CD4-positive, alpha-beta T cell treated with Interleukin-15 for 1 hour (primary cell): Measurements from ENCODE around the gene RFX7.

Experiments
- DNase-seq: peaks from one replicate; pipeline ENCODE4 v3.0.0-alpha.2; 2020

RFX7 gene

DNA sequence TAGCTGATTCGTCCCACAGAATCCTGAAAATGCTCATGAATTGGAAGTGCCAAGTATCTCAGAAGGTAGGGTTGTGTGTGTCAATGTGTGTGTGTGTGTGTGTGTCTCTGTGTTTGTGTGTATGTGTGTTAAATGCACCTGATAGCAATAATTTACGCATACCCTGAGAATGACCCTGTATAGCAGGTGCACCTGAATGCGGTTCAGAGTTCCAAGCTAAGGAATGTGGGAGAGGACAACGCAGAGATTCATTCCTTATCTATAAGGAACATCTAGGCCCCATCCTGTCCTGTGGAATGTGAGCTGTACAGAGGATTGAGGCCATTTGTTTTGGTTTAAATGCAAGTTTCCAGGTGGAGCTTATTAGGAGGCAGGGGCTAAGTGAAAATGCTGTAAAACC, 201.2 kb downstream of the RFX7 start:
- DNase-seq, result no peak

DNA sequence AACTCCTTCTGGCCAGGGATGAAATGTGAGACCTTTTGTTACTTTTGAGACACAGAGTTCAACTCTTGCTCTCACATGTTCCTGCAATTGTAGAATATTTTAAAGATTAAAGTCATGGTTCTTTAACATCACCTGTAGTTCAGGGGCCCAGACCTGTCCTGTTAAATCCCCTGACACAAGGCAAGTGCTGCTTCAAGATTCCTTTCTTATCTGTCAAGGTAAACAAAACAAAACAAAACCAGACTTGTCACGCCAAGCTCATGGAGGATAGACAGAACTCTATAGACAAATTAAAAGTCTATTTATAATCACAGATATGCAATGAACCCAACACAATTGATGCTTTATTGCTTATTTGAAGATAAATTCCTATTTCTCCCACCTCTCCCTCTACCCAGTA, 201.6 kb downstream of the RFX7 start:
- DNase-seq, result no peak

DNA sequence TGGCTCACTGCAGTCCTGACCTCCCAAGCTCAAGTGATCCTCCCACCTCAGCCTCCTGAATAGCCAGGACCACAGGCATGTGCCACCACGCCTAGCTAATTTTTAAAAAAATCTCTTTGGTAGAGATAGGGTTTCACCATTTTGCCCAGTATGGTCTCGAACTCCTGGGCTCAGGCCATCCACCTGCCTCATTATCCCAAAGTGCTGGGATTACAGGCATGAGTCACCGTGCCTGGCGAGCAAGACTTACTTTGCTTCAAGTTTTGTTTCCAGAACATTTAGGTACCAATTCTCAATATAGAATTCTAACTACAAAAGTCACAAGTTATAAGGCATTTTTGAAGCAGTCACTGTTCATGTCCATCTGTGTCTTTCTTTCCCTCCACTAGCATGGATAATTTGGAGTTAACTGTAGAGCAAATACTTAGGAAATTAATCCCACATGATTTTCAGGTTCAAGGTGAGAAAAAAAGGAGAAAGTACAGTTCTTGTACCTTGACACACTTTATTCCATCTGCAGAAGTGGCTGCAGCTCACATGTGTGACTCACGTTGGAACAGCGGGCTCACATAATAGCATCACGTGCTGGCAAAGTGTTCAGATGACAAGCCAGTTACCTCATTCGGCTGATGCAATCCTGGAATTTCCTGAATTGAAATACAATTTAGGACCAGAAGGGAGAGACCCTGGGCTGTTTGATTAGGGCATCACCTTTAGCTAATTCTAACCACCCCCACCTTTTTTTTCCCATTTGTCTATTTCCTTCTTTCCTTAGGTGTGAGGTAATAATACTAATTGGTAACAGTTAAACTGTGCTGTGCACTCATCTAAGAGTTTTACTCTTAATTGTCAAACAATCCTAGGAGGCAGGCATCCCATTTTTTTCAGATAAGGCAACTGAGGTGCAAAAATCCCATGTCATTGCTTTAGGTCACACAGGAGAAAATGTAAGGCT, 203.3 kb downstream of the RFX7 start:
- DNase-seq, result no peak

DNA sequence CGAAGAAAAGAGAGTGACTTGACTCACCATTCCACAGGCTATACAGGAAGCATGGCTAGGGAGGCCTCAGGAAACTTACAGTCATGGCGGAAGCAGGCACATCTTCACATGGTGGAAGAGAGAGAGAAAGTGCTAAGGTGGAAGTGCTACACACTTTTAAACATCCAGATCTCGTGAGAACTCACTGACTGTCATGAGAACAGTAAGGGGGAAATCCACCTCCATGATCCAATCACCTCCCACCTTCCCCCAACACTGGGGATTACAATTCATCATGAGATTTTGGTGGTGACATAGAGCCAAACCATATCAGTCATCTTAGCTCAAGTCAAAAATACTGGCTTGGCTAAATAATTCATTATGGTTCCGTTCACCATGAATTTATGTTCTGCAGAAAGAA, 205.0 kb downstream of the RFX7 start:
- no peak for DNase-seq

DNA sequence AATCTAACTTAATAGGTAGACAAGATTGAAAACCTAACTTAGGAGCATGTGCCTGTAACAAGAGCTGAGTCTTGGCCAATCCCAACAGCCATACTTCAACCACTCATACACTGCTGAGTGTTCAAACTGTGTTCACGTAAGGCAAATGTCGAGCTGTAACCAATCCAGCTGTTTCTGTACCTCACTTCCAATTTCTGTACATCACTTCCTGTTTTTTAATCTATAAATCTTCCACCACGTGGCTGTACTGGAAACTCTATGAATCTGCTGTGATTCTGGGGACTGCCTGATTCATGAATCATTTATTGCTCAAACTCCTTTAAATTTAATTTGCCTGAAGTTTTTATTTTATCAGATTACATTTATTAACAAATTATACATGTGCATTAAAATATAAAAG, 205.7 kb downstream of the RFX7 start:
- DNase-seq, result no peak
